ENCODE results near the gene ADAMTS13. TPM values are rescaled to one million over a fixed set of nuclear protein-coding genes. Genes with fewer than 3 reads are reported as not detected.

ADAMTS13 gene
- 1.4 and 3.8 TPM in 2 replicates for total RNA-seq

GRCh38 chr9:133421615-133422542, at the start of gene ADAMTS13:
ADAMTS13 (plus strand) TSS chr9:133422367; CDS start chr9:133422444, 77 bp downstream.

GRCh38 chr9:133375724-133376654, 46.2 kb upstream of the ADAMTS13 start, which contains the start of the genes STKLD1 and SURF4:
STKLD1 (plus strand) TSS chr9:133376366; CDS start chr9:133376474, 108 bp downstream.
SURF4 (minus strand) TSS chr9:133376060; CDS start chr9:133375969, 91 bp downstream.

GRCh38 chr9:133417541-133418461, 4.4 kb upstream of the ADAMTS13 start, which contains the start of gene REXO4:
REXO4 (minus strand) TSS chr9:133418010; CDS start chr9:133417844, 166 bp downstream.

DNA sequence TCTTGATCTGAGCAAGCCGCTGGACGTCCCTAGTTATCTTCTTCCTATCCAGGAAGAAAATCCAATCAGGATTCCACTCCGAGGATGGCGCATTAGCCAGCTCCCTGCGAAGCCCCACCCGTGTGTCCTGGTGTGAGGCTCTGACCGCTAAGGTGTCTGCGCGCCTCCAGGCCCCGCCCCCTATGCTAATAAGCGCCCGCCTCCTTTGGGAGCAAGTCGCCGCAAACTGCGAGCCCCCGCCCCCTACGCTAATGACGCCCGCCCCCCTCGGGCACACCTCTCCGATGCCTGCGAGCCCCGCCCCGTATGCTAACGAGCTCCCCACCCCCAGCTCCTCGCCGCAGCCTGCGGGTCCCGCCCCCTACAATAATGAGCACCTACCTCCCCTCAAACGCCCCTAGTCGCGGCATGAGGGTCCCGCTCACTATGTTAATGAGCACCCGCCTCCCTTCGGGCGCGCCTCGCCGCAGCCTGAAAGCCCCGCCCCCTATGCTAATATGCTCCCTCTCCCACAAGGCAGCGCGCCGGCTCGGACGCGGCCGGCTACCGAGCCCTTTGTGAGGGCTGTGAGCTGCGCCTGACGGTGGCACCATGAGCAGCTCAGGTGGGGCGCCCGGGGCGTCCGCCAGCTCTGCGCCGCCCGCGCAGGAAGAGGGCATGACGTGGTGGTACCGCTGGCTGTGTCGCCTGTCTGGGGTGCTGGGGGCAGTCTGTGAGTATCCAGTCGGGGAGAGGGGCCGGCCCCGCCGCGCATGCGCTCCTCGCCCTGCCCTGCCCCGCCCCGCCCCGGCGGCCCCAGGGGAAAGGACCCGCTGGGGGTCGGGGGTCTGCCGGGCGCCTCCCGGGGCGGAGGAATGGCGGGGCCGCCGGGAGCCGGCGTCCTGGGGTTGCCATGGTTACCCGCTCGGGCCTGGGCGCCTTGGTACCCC, 37.6 kb downstream of the ADAMTS13 start, which contains the start of gene CACFD1:
CACFD1 (plus strand) TSS at position 503 of the 929 bp plus-strand sequence; CDS start at position 592, 89 bp downstream.

GRCh38 chr9:133478851-133479711, 56.9 kb downstream of the ADAMTS13 start, which contains the start of gene SLC2A6:
SLC2A6 (minus strand) TSS chr9:133479099; CDS start chr9:133479059, 40 bp downstream.

Other genes with a start within 250 kb of the ADAMTS13 start
- not detected in 2 replicates for gene OBP2B, start 213.1 kb upstream of the ADAMTS13 start, total RNA-seq
- gene ABO, start 147.2 kb upstream of the ADAMTS13 start, total RNA-seq: 0.14 TPM in 1 of 2 replicates, not detected in the other
- gene SURF6, start 86.2 kb upstream of the ADAMTS13 start, total RNA-seq: 9.2 and 23.6 TPM in 2 replicates
- gene MED22, start 74.2 kb upstream of the ADAMTS13 start, total RNA-seq: 17.1 and 22.8 TPM in 2 replicates
- gene RPL7A, start 74.1 kb upstream of the ADAMTS13 start, total RNA-seq: 1,202 and 2,134 TPM in 2 replicates
- 16.4 and 44.1 TPM in 2 replicates for gene SURF1, start 65.9 kb upstream of the ADAMTS13 start, total RNA-seq
- 36.0 and 64.9 TPM in 2 replicates for gene SURF2, start 65.8 kb upstream of the ADAMTS13 start, total RNA-seq
- gene SURF4, start 46.3 kb upstream of the ADAMTS13 start, total RNA-seq: 239 and 361 TPM in 2 replicates
- gene STKLD1, start 46.0 kb upstream of the ADAMTS13 start, total RNA-seq: under 0.01 and 0.07 TPM in 2 replicates
- 29.0 and 39.8 TPM in 2 replicates for gene REXO4, start 4.4 kb upstream of the ADAMTS13 start, total RNA-seq
- gene CACFD1, start 37.6 kb downstream of the ADAMTS13 start, total RNA-seq: 4.8 and 10.8 TPM in 2 replicates
- gene SLC2A6, start 56.7 kb downstream of the ADAMTS13 start, total RNA-seq: 3.8 and 6.2 TPM in 2 replicates
- gene MYMK, start 102.6 kb downstream of the ADAMTS13 start, total RNA-seq: not detected in 2 replicates
- gene ADAMTSL2, start 112.3 kb downstream of the ADAMTS13 start, total RNA-seq: under 0.01 TPM in 1 of 2 replicates, not detected in the other
- not detected in 2 replicates for gene FAM163B, start 187.0 kb downstream of the ADAMTS13 start, total RNA-seq
- not detected in 2 replicates for gene DBH, start 214.0 kb downstream of the ADAMTS13 start, total RNA-seq

Measured in nasal cavity respiratory epithelium epithelial cell of viscerocranial mucosa (primary cell).